B cell (primary cell): ENCODE measurements around the gene ZNF799.

Experiments
- EZH2 ChIP-seq: IDR thresholded peaks from 2 replicates; pipeline ENCODE4 v1.6.1; 2012; ENCODE audit warnings: borderline replicate concordance, low read depth, mild to moderate bottlenecking, moderate library complexity, low read length; ENCODE audit not compliant: insufficient read depth, poor library complexity, severe bottlenecking
- TF ChIP-seq, protein P1 (sequence below): fragments of 200-600 bp; IDR thresholded peaks from one replicate; pipeline ENCODE4 v1.8.0; 2022; ENCODE audit warnings: antibody characterized with exemption, mild to moderate bottlenecking

DNA sequence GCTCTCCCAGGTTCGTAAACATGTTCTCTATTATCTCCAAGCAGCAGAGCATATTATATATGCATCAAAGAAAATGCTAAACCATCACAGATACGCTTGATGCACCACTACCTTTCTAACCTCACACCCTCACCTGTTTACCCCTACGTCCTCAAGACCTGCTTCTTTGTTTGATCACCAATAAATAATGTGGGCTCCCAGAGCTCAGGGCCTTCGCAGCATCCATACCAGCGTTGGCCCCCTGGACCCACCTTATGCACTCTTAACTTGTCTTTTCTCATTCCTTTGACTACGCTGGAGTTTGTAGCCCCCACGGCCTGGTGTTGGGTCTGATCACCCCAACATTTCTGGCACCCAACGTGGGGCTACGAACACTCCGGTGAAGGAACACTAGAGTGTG, 49.8 kb upstream of the ZNF799 start:
- TF ChIP-seq, protein P1, sequence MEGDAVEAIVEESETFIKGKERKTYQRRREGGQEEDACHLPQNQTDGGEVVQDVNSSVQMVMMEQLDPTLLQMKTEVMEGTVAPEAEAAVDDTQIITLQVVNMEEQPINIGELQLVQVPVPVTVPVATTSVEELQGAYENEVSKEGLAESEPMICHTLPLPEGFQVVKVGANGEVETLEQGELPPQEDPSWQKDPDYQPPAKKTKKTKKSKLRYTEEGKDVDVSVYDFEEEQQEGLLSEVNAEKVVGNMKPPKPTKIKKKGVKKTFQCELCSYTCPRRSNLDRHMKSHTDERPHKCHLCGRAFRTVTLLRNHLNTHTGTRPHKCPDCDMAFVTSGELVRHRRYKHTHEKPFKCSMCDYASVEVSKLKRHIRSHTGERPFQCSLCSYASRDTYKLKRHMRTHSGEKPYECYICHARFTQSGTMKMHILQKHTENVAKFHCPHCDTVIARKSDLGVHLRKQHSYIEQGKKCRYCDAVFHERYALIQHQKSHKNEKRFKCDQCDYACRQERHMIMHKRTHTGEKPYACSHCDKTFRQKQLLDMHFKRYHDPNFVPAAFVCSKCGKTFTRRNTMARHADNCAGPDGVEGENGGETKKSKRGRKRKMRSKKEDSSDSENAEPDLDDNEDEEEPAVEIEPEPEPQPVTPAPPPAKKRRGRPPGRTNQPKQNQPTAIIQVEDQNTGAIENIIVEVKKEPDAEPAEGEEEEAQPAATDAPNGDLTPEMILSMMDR = no peak
- no peak for TF ChIP-seq EZH2
